ENCODE data around the gene TXNIP.

- TF ChIP-seq CTCF (IDR thresholded peaks at IDR 0.05) (no peak), ZFX (IDR thresholded peaks at IDR 0.05; ENCODE audit: borderline replicate concordance) (no peak)
Measured at GRCh38 chr1:145961109-145961424, 35.3 kb downstream of the TXNIP start.

All from 22Rv1 (cell line).